Adrenal gland (tissue), 5 donors: ENCODE results near the gene MTMR6.

Source experiments
- POLR2A ChIP-seq, 2 donors: fragments of 450-650 bp; IDR thresholded peaks; one replicate each; pipeline ENCODE4 v1.6.1; 2017; ENCODE audit warnings: antibody characterized with exemption in 2 of 2, mild to moderate bottlenecking in 2 of 2, moderate library complexity in 1 of 2
- TF ChIP-seq, protein P1 (sequence below), 6 experiments: fragments of 450-650 bp in 4 of 6; fragments of 200-600 bp in 2 of 6; sonication (generic) in 1 of 6; IDR thresholded peaks; 1 replicate in 5 of 6; 2 replicates in 1 of 6; pipeline versions ENCODE4 v1.5.1 to v1.8.0; 2016 to 2021; ENCODE audit warnings: antibody characterized with exemption in 6 of 6, mild to moderate bottlenecking in 2 of 6, moderate library complexity in 1 of 6
- donor health status: DM: no; HTN: no; CAD: no.

DNA sequence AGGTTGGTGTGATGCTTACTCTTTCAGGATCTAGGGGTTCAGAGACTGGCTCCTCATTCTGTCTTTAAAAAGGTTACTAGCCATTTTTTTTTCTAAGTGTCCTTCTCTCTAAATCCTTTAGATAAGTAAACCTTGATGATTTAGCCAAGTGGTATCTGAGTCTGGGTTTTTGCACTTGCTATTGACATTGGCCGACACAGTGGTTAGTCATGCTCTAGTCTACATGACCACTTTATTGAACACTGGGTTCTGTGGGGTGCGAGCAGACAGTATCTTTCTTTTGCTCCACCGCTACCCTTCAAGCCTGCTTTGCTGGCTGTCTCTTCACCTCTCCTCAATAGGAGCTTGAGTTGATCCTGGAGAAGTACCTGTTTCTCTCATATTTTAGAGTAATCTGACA is 7.9 kb upstream of the MTMR6 start:
- TF ChIP-seq, protein P1, sequence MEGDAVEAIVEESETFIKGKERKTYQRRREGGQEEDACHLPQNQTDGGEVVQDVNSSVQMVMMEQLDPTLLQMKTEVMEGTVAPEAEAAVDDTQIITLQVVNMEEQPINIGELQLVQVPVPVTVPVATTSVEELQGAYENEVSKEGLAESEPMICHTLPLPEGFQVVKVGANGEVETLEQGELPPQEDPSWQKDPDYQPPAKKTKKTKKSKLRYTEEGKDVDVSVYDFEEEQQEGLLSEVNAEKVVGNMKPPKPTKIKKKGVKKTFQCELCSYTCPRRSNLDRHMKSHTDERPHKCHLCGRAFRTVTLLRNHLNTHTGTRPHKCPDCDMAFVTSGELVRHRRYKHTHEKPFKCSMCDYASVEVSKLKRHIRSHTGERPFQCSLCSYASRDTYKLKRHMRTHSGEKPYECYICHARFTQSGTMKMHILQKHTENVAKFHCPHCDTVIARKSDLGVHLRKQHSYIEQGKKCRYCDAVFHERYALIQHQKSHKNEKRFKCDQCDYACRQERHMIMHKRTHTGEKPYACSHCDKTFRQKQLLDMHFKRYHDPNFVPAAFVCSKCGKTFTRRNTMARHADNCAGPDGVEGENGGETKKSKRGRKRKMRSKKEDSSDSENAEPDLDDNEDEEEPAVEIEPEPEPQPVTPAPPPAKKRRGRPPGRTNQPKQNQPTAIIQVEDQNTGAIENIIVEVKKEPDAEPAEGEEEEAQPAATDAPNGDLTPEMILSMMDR (IDR thresholded peaks at IDR 0.05): no peak
- TF ChIP-seq POLR2A (IDR thresholded peaks at IDR 0.05): no peak
